IPS DF 6.9 (cell line): ENCODE data around the gene ADCY7.

Experiments used
- DNase-seq: peaks from one replicate; pipeline ENCODE4 v3.0.0-alpha.2; 2013; ENCODE audit warnings: low read depth, low spot score
- H3K27ac ChIP-seq: one replicate; pipeline ENCODE4 v1.5.1; 2013; ENCODE audit warnings: low read length, control low read depth
- H3K27me3 ChIP-seq: 2 replicates; pipeline ENCODE4 v1.6.1; 2013; ENCODE audit warnings: mild to moderate bottlenecking, low read length; ENCODE audit not compliant: control insufficient read depth, insufficient read depth
- H3K36me3 ChIP-seq: 2 replicates; pipeline ENCODE4 v1.6.1; 2013; ENCODE audit warnings: low read length; ENCODE audit not compliant: control insufficient read depth, insufficient read depth
- H3K4me1 ChIP-seq: 2 replicates; pipeline ENCODE4 v1.6.1; 2013; ENCODE audit warnings: low read length; ENCODE audit not compliant: control insufficient read depth, insufficient read depth
- H3K4me3 ChIP-seq: 2 replicates; pipeline ENCODE4 v1.5.1; 2013; ENCODE audit warnings: mild to moderate bottlenecking, low read length
- H3K9me3 ChIP-seq: 2 replicates; pipeline ENCODE4 v1.6.1; 2013; ENCODE audit warnings: low read length, inconsistent platforms; ENCODE audit not compliant: control insufficient read depth, insufficient read depth
- WGBS: extraction: QIAGEN DNeasy Blood & Tissue Kit; methylation state at CpG from one replicate; pipeline ENCODE4 v1.1.7; 2013; ENCODE audit warnings: mixed read lengths, missing lambda C conversion rate; ENCODE audit not compliant: insufficient read length, insufficient coverage; 5-methylcytosine and 5-hydroxymethylcytosine counted together

Gene ADCY7

DNA sequence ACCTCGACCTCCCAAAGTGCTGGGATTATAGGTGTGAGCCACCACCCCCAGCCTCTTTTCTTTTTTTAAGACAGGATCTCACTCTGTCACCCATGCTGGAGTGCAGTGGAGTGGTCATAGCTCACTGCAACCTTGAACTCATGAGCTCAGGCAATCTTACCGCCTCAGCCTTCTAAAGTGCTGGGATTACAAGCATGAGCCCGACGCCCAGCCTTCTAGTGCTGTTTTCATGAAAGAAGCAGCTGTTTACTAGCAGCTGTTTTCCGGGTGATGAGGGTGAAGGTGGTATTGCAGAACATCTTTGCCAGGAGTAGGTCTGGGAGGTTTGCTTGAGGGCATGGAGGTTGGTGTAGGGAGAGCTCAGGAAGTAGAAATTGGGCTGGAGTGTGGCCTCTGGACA is 2.0 kb downstream of the ADCY7 start:
- Histone ChIP-seq H3K9me3 (no peaks in the 10 kb centered on the region), H3K27me3 (no peaks in the 10 kb centered on the region), H3K4me3 (no peak overlapping the region), H3K36me3 (no peaks in the 10 kb centered on the region), H3K4me1 (peaks cover 3% of the 10 kb centered on the region; the same call in 1 of the 2 replicates), H3K27ac (no peak overlapping the region)
- no CpG with 5 or more reads among the region's 5 CpGs for WGBS
- DNase-seq = no peak

DNA sequence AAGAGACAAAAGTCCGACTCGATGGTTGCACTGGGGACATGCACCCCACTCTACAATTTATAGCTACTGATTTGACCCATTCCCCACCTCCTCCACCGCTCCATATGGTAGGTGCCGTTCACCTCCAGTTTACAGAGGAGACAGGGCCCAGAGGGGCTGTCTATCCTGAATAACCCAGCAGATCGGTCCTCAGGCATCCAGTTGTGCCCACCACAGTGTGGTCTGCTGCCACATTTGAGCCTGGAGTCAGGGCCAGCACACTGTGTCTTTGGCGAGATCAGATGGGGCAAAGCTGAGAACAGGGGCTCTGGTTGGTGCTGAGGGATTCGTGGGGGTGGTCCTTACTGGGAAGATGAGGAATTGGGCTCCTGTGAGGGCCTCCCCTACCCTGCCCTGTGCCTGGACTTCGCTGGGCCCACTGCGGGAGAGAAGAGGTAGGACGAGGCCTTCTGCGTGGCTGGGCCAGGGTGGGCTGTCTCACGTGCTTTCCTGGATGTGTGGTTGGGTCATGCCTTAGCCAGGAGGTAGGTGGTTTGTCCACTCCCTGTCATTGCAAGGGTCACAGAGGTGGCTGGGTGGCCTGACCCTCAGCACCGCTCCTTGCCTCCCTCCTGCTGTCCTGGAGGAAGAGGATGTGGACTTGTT is 2.8 kb downstream of the ADCY7 start:
- H3K4me3 ChIP-seq = no peak overlapping the region
- H3K36me3 ChIP-seq = no peaks in the 10 kb centered on the region
- no peaks in the 10 kb centered on the region for H3K9me3 ChIP-seq
- H3K27ac ChIP-seq = no peak overlapping the region
- no peak for DNase-seq
- no CpG with 5 or more reads among the region's 13 CpGs for WGBS
- H3K27me3 ChIP-seq = no peaks in the 10 kb centered on the region
- H3K4me1 ChIP-seq = peaks cover 3% of the 10 kb centered on the region; the same call in 1 of the 2 replicates

DNA sequence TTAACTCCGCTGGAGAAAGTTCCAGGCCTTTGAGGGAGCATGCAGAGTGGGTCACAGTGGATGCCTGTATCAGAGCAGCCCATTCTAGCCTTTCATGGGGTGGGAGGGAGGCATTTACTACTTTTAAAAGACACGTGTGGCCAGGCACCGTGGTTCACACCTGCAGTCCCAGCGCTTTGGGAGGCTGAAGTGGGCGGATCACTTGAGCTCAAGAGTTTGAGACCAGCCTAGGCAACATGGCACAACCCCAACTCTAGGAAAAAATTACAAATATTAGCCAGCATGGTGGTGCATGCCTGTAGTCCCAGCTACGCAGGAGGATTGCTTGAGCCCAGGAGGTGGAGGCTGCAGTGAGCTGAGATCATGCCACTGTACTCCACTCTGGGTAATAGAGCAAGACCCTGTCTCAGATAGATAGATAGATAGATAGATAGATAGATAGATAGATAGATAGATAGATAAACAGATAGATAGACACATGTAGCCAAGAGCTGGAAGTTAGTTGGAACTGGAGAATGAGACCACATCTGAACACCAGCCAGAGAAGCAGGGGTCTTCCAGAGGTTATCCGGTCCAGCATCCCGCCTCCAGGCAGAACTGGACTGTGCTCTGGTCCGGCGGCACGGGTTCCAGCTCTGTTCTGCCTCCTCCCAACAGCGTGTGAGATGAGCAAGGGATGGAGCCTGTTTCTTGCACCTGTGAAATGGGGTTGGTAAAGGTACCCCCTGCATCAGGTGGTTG is 3.6 kb downstream of the ADCY7 start:
- Histone ChIP-seq H3K4me1 (peaks cover 3% of the 10 kb centered on the region; the same call in 1 of the 2 replicates), H3K36me3 (no peaks in the 10 kb centered on the region), H3K27ac (no peak overlapping the region), H3K4me3 (no peak overlapping the region), H3K9me3 (no peaks in the 10 kb centered on the region), H3K27me3 (no peaks in the 10 kb centered on the region)
- WGBS = no CpG with 5 or more reads among the region's 12 CpGs
- no peak for DNase-seq

DNA sequence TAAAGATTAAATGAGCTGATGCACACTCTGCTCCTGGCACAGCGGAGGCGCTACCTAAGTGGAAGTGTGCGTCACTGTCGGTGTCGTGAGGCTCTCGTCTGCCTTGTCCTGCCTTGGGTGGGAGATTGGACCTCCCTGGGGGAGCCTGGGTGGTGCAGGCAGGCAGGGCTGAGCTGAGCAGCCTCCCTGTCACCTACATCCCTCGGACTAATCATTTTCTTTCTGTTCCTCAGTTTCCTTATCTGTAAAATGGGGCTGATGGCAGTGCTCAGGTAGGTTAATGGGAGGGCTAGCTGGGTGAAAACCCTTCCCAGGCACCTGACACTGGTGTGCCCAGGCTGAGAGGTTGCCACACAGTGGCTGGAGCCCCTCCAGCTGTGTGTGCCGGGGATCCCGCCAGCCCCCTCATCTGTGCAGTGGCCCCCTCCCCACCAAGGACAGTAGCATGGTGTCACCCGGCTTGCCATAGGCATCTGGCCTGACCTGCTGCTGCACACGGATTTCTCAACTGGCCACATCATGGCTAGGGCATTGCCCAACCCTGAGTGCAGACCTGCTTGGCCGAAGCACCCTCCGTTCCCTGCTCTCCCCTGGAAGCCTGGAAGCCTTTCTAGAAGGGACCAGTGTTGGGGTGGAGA is 4.3 kb downstream of the ADCY7 start:
- H3K36me3 ChIP-seq = no peaks in the 10 kb centered on the region
- no peaks in the 10 kb centered on the region for H3K9me3 ChIP-seq
- no peaks in the 10 kb centered on the region for H3K27me3 ChIP-seq
- H3K4me3 ChIP-seq = no peak overlapping the region
- no peak for DNase-seq
- peaks cover 3% of the 10 kb centered on the region; the same call in 1 of the 2 replicates for H3K4me1 ChIP-seq
- no peak overlapping the region for H3K27ac ChIP-seq
- no CpG with 5 or more reads among the region's 13 CpGs for WGBS

GRCh38 chr16:50271148-50272041 is 5.0 kb downstream of the ADCY7 start:
- Histone ChIP-seq H3K9me3 (no peaks in the 10 kb centered on the region), H3K4me1 (peaks cover 3% of the 10 kb centered on the region; the same call in 1 of the 2 replicates), H3K36me3 (no peaks in the 10 kb centered on the region), H3K27ac (no peak overlapping the region), H3K4me3 (no peak overlapping the region), H3K27me3 (no peaks in the 10 kb centered on the region)
- no peak for DNase-seq
- WGBS = no CpG with 5 or more reads among the region's 15 CpGs

DNA sequence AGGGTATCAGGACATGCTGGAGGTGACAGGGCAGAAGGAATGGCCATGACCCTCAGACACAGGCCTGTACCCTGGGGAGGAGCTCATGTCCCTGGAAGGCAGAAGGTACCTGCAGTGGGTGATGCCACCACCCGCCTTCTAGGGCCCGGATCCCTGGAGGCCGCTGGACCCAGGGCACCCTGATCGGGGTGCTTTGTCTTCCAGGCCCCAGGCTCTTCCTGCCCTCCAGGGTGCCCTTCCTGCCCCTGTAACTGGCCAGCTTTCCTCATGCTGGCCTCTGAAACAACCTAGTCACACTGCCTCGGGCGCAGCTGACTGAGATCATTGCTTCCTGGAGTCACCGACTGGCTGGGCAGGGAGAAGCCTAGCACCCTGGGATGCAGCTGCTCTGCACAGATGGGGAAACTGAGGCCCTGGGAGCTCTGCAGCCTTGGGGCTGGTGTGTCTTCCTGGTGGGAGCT is 5.8 kb downstream of the ADCY7 start:
- no peaks in the 10 kb centered on the region for H3K9me3 ChIP-seq
- no peak overlapping the region for H3K4me3 ChIP-seq
- no peak overlapping the region for H3K27ac ChIP-seq
- no peaks in the 10 kb centered on the region for H3K27me3 ChIP-seq
- no CpG with 5 or more reads among the region's 7 CpGs for WGBS
- peaks cover 3% of the 10 kb centered on the region; the same call in 1 of the 2 replicates for H3K4me1 ChIP-seq
- H3K36me3 ChIP-seq = no peaks in the 10 kb centered on the region
- no peak for DNase-seq

- Histone ChIP-seq H3K4me1 (no peaks in the 10 kb centered on the region), H3K36me3 (no peaks in the 10 kb centered on the region), H3K27me3 (no peaks in the 10 kb centered on the region), H3K9me3 (no peaks in the 10 kb centered on the region), H3K4me3 (no peak overlapping the region), H3K27ac (no peak overlapping the region)
- no CpG with 5 or more reads among the region's 5 CpGs for WGBS
- DNase-seq = no peak
Measured at GRCh38 chr16:50272687-50273381, 6.5 kb downstream of the ADCY7 start.

GRCh38 chr16:50273382-50273690 is 7.0 kb downstream of the ADCY7 start:
- no peaks in the 10 kb centered on the region for H3K36me3 ChIP-seq
- WGBS = no CpG with 5 or more reads among the region's 2 CpGs
- no peaks in the 10 kb centered on the region for H3K4me1 ChIP-seq
- H3K27ac ChIP-seq = no peak overlapping the region
- no peak for DNase-seq
- H3K27me3 ChIP-seq = no peaks in the 10 kb centered on the region
- no peaks in the 10 kb centered on the region for H3K9me3 ChIP-seq
- H3K4me3 ChIP-seq = no peak overlapping the region

DNA sequence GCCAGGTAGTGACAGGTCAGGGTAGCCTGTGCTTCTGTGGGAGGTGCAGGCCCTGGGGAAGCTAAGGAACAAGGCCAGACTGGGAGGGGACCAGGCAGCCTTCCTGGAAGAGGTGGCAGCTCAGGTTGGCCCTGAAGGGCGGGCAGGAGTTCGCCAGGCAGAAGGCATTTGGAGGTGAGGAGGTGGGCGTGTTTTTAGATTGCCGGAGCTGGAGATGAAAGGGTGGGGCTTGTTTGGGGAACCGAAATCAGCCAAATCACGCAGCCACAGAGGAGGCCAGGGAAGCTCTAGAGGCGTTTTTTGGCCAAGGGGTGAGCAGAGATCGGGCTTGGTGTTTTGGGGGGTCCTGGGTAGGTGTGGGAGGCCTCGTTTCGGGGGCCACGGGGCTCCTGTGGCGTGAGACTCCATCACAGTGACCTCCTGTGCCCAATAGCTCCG is 7.6 kb downstream of the ADCY7 start:
- Histone ChIP-seq H3K27ac (no peak overlapping the region), H3K4me1 (no peaks in the 10 kb centered on the region), H3K27me3 (no peaks in the 10 kb centered on the region), H3K4me3 (no peak overlapping the region), H3K9me3 (no peaks in the 10 kb centered on the region), H3K36me3 (no peaks in the 10 kb centered on the region)
- no CpG with 5 or more reads among the region's 13 CpGs for WGBS
- DNase-seq = no peak
